Lower lobe of right lung (tissue), 2 donors: ENCODE results near the gene TLCD1. TPM values are rescaled to one million over a fixed set of nuclear protein-coding genes. Genes with fewer than 3 reads are reported as not detected.
"Not testable (repeated sequence)": the region's sequence is repeated elsewhere in the genome, so short reads cannot be mapped to it uniquely, and the experiment has no call there.

Experiments
- ATAC-seq, 2 donors: fragments of 200-7000 bp; cut with Tn5 transposase; one replicate each; pipeline ENCODE4 v1.9.1; 2020 to 2022; ENCODE audit warnings: mild to moderate bottlenecking in 2 of 2, moderate library complexity in 2 of 2
- DNase-seq: peaks from one replicate; pipeline ENCODE4 v3.0.0-alpha.2; 2020
- H3K27ac ChIP-seq: fragments of 200-600 bp; one replicate; pipeline ENCODE4 v1.8.0; 2022
- H3K27me3 ChIP-seq: fragments of 200-600 bp; one replicate; pipeline ENCODE4 v1.8.0; 2022; ENCODE audit warnings: low read depth
- H3K36me3 ChIP-seq: fragments of 200-600 bp; one replicate; pipeline ENCODE4 v1.8.0; 2022; ENCODE audit warnings: mild to moderate bottlenecking
- H3K4me1 ChIP-seq: fragments of 200-600 bp; one replicate; pipeline ENCODE4 v1.8.0; 2022
- H3K4me3 ChIP-seq: fragments of 200-600 bp; one replicate; pipeline ENCODE4 v1.8.0; 2022; ENCODE audit warnings: mild to moderate bottlenecking
- H3K9me3 ChIP-seq: fragments of 200-600 bp; one replicate; pipeline ENCODE4 v1.8.0; 2022
- CTCF ChIP-seq: fragments of 200-600 bp; IDR thresholded peaks from one replicate; pipeline ENCODE4 v1.8.0; 2022; ENCODE audit warnings: antibody characterized with exemption, mild to moderate bottlenecking
- intact Hi-C: fragments of 100-400 bp; cut with DNase I; formaldehyde crosslinking; loops from one replicate; pipeline ENCODE4 v1.11.0; 2022
- total RNA-seq: library from RNA; stranded (reverse); fragmentation: NEBNext Ultra II Directional; extraction: Animal tissue kit (Norgen Biotek cat#: 25700); gene quantifications from one replicate; pipeline ENCODE4 v1.2.1, GENCODE V29; 2021
- donor health status: DM: no; HTN: yes; CAD: no; lungs with severe emphysema.

TLCD1 gene
- total RNA-seq, 1 donor from 2014 or later, result 19.8 TPM

GRCh38 chr17:28726627-28727491 lies 826 bp upstream of the TLCD1 start:
- H3K4me1 ChIP-seq, result peaks cover 63% of the 10 kb centered on the region

GRCh38 chr17:28725660-28726225 lies 290 bp downstream of the TLCD1 start:
- DNase-seq, result peak; percentile 82

More at GRCh38 chr17:28726627-28727491, 826 bp upstream of the TLCD1 start:
- ATAC-seq, result peak; percentile 79 to 89
- Histone ChIP-seq H3K9me3 (no peaks in the 10 kb centered on the region), H3K27me3 (no peaks in the 10 kb centered on the region), H3K27ac (peak overlapping the region; percentile 96), H3K4me3 (peak overlapping the region; percentile 85), H3K36me3 (peaks cover 30% of the 10 kb centered on the region)
- peak; percentile 99 for TF ChIP-seq CTCF
- DNase-seq, result peak; percentile 95
- intact Hi-C loops, result no loop called here

DNA sequence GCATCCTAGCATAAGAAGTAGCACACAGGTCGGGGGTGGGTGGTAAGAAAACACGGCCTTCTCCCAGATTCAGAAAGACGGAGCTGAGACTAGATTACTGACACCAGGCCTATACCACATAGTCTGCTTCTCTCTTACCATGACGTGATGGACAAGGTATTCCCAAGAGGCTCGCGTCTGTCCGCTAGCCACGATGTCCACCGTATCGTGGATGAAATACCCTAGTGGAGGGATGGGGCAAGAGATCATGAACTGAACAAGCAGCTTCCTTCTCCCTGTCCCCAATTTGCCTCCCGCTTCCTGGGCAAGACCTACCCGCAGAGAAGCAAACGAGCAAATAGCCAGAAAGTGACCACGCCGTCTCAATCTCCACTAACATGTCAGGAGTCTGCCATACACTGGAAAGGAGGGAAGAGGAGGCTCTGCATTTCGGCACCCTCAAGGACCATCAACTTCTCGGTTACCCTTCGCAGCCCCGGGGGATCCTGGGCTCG lies 820 bp downstream of the TLCD1 start:
- H3K27me3 ChIP-seq, result no peaks in the 10 kb centered on the region
- peaks cover 79% of the 10 kb centered on the region for H3K4me1 ChIP-seq
- intact Hi-C loops, result no loop called here
- ATAC-seq (no peak), DNase-seq (no peak)
- peaks cover 39% of the 10 kb centered on the region for H3K36me3 ChIP-seq
- H3K4me3 ChIP-seq, result peak overlapping the region; percentile 85
- peak overlapping the region; percentile 81 for H3K27ac ChIP-seq
- no peak for TF ChIP-seq CTCF
- H3K9me3 ChIP-seq, result no peaks in the 10 kb centered on the region

More at GRCh38 chr17:28725660-28726225, 290 bp downstream of the TLCD1 start:
- peak in 1 of 2 donors; percentile 0 for ATAC-seq
- H3K36me3 ChIP-seq, result peaks cover 39% of the 10 kb centered on the region
- intact Hi-C loops, result no loop called here
- H3K27ac ChIP-seq, result peak overlapping the region; percentile 81
- no peaks in the 10 kb centered on the region for H3K27me3 ChIP-seq
- peaks cover 74% of the 10 kb centered on the region for H3K4me1 ChIP-seq
- H3K4me3 ChIP-seq, result peak overlapping the region; percentile 85
- TF ChIP-seq CTCF, result no peak
- H3K9me3 ChIP-seq, result no peaks in the 10 kb centered on the region

DNA sequence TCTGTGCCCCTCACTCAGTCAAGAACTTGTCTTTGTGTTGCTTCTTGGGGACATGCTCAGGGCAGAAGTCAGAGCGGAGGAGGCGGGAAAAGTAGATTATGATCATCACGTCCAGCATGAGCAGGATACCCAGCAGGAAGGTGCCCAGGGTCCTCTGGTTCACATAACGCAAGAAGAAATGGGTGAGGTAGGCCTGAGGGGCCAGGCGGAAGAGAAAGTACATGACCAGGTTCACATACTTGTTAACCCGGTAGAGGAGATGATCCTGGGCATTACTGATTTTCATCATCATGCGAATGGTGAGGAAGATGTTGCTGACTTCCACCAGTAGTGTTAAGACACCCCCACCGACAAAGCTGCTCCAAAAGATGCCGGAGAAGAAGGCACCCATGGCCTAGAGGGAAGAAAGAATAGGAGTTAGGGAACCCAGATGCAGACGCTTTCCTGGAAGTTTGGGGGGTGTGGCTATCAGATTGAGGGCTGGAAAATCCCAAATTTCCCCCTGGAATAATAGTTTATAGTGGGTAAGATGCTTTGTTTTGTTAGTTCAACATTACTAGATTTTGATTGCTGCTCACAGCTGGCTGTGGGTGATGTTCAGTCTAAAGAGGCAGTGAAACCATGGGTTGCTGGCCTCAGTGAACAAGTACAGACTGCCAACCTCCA lies 1.4 kb downstream of the TLCD1 start:
- no peak for ATAC-seq
- no peaks in the 10 kb centered on the region for H3K9me3 ChIP-seq
- peak overlapping the region; percentile 81 for H3K27ac ChIP-seq
- intact Hi-C loops, result no loop called here
- no peak for DNase-seq
- H3K4me3 ChIP-seq, result peak overlapping the region; percentile 85
- H3K4me1 ChIP-seq, result peaks cover 78% of the 10 kb centered on the region
- H3K27me3 ChIP-seq, result no peaks in the 10 kb centered on the region
- H3K36me3 ChIP-seq, result peaks cover 39% of the 10 kb centered on the region
- TF ChIP-seq CTCF, result no peak

- ATAC-seq, intact Hi-C loops, DNase-seq, H3K9me3 ChIP-seq, H3K27me3 ChIP-seq: not testable (repeated sequence)
- H3K4me3 ChIP-seq, result peak overlapping the region; percentile 85
- peaks cover 39% of the 10 kb centered on the region for H3K36me3 ChIP-seq
- H3K4me1 ChIP-seq, result peaks cover 74% of the 10 kb centered on the region
- H3K27ac ChIP-seq, result peak overlapping the region; percentile 81
Observed at GRCh38 chr17:28723836-28724499, 2.1 kb downstream of the TLCD1 start.
